GM20431 (cell line): ENCODE results near the gene YPEL2.

ENCODE experiments used
- in situ Hi-C: fragments of 300-500 bp; cut with MseI, MboI; formaldehyde crosslinking; loops from one replicate; pipeline ENCODE4 v1.15.0; 2020; ENCODE audit warnings: low sequenced_read_pairs; ENCODE audit not compliant: unreplicated experiment

YPEL2 gene

DNA sequence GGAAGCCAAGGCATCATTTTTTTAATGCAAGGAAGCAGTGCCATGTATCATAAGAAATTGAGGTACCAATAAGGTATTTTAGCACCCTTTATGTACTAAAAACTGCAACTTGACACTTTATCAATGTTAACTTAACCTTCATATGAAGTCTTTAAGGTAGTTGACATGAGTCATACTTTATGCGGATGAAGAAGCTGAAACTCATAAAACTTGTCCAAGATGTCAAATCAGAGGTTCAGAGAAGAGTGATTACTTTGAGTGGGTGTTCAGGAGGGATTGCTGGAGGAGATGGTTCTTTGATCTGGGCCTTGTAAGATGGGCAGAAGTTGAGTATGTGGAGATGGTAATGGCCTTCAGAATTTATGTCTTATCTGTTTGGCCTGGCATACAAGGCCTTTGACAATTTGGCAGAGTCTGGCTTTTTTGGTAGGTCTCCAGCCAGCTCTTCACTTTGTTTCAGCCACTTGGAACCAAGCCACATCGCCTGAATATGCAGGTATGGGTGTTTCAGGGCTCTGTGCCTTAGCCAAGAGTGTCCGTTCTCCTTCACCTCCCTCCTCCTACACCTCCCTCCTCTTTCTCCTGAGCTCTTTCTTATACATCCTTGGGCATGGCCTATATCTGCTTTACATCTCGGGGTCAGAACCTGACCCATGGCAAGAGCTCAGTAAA, 23.7 kb downstream of the YPEL2 start:
- in situ Hi-C loops, result no loop called here

- in situ Hi-C loops, result no loop called here
These were observed 24.4 kb downstream of the YPEL2 start for GRCh38 chr17:59355702-59356325.

DNA sequence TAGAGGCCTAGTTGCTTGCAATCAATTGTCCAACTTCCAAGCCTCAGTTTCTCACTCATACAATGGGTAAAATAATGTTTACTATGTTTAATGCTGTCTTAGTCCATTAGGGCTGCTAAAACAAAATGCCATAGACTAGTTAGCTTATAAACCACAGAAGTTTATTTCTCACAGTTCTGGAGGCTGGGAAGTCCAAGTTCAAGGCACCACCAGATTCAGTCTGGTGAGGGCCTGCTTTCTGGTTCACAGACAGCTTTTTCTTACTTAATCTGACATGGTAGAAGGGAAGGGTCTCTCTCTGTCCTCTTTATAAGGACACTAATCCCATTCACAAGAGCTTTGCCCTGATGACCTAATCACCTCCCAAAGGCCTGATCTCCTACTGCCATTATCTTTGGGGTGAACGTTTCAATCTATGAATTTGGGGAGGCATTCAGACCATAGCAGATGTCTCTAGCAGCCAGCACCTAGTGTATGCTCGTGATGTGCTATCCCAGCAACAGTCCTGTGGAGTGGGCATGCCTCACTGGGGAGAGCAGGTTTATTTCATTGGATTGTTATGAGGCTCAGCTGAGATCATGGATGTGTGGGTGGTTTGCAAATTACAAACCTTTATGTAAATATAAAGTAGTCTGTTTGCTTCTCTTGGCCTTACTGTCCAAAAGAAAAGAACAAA, 25.2 kb downstream of the YPEL2 start:
- in situ Hi-C loops, result no loop called here

GRCh38 chr17:59357219-59357697, 25.8 kb downstream of the YPEL2 start:
- in situ Hi-C loops, result no loop called here

DNA sequence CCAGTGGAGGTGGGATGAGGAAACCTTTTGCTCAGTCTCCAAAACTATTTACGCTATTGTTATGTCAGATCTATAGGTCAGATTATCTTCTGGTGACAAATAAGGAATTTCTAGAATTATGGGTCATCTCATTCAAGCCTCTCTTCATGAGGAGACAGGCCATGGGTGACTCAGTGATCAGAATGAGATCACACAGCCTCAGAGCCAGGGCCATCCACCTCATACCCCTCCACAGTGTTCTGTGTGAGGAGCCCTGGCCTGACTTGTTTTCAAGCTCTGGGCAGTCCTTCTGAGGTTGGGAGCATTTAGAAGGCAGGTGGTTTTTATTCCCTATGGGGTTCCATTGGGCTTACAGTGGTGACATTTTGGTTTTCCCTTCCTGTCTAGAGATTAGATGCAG, 26.5 kb downstream of the YPEL2 start:
- in situ Hi-C loops, result no loop called here

GRCh38 chr17:59361386-59361785, 29.9 kb downstream of the YPEL2 start:
- in situ Hi-C loops, result no loop called here

GRCh38 chr17:59361916-59362810, 30.7 kb downstream of the YPEL2 start:
- in situ Hi-C loops, result no loop called here

GRCh38 chr17:59362811-59363205, 31.4 kb downstream of the YPEL2 start:
- in situ Hi-C loops, result no loop called here

GRCh38 chr17:59365383-59365981, 34.0 kb downstream of the YPEL2 start:
- in situ Hi-C loops, result no loop called here

DNA sequence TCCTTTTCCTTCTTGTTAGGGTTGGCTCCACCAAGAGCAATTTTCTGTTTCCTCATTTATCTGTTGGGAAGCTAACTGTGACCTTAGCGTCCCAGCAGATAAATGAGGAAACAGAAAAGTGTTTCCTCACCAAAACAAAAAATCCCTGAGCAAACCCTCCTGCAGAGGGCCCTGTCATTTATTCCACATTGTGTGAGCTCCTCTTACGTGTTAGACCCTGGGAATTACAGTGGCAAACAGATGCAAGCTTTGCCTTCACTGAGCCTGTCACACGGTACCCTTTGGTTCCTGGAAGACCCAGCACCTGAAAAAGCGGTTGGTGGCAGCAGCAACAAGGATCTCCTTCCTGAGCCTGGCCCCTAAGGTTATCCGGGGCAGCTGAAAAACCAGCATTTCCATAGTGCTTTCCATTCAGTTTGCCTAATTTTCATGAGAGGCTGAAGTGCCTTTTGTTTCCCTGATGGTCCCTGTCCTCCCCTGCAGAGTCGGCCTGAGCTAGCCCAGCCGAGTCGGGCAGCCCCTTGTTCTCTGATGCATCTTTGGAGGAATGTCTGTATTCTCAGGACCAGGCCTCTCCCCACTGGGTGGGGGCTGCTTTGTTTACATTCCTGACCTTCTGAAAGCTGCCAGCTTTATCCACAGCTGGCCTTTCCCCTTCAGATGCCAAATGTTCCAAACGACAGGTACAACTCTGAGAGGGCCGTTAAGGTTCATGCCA, 34.7 kb downstream of the YPEL2 start:
- in situ Hi-C loops, result no loop called here

- in situ Hi-C loops, result no loop called here
These were observed 35.6 kb downstream of the YPEL2 start for GRCh38 chr17:59366773-59367656.

DNA sequence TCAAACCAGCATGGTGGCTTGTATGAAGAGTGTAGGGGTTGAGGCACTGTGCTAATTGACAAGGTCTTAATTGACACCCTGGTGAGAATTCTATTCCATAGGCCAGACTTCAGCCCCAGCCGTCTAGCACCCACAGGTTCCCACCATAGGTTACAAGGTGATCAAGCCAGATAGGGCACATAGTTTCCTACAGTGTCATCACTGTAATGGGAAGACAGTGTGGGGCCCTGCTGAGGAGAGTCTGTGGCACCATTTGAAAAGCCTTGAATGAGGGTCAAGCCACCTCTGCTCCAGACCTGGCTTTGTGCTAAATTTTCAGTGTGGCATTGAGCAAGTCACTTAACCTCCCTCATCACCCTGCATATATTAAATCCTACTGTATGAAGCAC, 36.2 kb downstream of the YPEL2 start:
- in situ Hi-C loops, result no loop called here

DNA sequence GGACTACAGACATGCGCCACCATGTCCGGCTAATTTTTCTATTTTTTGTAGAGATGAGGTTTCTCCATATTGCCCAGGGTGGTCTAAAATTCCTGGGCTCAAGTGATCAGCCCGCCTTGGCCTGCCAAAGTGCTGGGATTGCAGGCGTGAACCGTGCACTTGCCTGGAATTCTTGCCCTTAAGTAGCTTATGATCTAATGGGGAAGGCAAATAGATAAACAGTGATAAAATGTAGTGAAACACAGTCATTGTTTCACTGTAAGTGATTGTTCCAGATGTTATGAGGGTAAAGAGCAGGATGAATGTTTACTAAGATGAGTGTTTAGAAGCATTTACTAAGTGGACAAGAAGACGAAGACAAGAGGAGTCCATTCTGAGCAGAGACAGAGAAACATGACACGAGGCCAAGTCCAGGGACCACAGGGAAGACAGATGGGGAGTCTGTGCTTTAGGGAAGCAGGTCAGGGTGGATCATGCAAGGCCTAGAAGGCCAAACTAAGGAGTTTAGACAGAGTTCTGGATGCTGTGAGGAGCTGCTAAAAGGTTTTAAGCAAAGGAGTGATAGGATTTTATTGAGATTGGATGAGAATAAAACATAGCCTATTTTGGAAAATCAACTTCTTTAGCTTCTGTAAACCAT, 36.9 kb downstream of the YPEL2 start:
- in situ Hi-C loops, result no loop called here

- in situ Hi-C loops, result no loop called here
These were observed 37.8 kb downstream of the YPEL2 start for GRCh38 chr17:59369031-59369975.

DNA sequence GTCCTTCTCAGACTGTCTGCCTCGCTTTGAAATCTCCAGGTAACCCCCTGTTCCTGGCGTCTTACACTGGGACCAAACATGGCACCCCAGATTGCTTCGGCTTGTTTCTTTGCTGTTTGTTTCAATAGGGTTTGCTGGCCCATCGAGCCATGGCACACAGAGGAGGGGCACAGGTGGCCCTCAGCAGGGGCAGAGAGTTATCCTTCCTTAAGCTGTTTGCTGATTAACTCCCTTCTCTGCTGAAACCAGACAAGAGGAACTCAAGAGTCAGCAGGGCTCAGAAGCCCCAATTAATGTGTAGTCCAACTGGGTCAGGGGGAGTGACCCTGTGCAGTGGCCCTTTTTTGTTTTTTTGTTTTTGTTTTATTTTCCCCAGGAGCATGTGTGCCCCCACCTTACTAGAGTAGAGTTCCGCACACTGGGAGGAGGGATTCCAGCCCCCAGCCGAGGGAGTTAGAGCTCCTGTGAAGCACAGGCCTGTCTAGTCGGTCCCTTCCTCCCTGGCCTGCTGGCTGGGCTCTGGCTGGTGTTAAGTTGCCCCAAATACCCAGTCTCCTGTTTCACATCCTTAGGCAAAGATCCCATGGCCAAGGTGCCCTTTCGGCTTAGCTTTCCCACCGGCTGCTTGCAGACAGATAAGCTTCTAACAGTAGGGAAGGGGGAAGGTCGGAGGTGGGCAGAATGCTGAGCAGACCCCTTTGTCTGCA, 39.3 kb downstream of the YPEL2 start:
- in situ Hi-C loops, result no loop called here

GRCh38 chr17:59371416-59372100, 40.1 kb downstream of the YPEL2 start:
- in situ Hi-C loops, result no loop called here
